PC-9 (cell line): ENCODE measurements around the gene MADD. TPM values are rescaled to one million over a fixed set of nuclear protein-coding genes. Genes with fewer than 3 reads are reported as not detected.

Experiments
- BruUV-seq: library from RNA; stranded (reverse); fragments of 400-500 nt; replicated peaks from 2 replicates; lab custom pipeline; 2021; lab: Mats Ljungman, UMichigan
- CTCF ChIA-PET: fragments of 300-600 bp; sonication (Branson Sonifier 250); formaldehyde crosslinking; loops from one replicate; lab custom pipeline; 2022; ENCODE audit warnings: antibody characterized with exemption; lab: Charles Lee
- POLR2A ChIA-PET: fragments of 300-600 bp; sonication (Branson Sonifier 250); formaldehyde crosslinking; loops from one replicate; lab custom pipeline; 2022; ENCODE audit warnings: antibody characterized with exemption; ENCODE audit not compliant: unreplicated experiment; lab: Charles Lee
- DNase-seq, 2 experiments: peaks; one replicate each; pipeline versions ENCODE4 v3.0.0 to v3.0.0-alpha.2; 2015 to 2022; ENCODE audit warnings: mixed read lengths in 1 of 2
- H2AFZ ChIP-seq: fragments of 200-600 bp; sonication (generic); 2 replicates; pipeline ENCODE4 v1.8.1; 2017; ENCODE audit warnings: antibody characterized with exemption
- H3F3A ChIP-seq: fragments of 200-600 bp; sonication (generic); 2 replicates; pipeline ENCODE4 v1.8.1; 2017; ENCODE audit warnings: antibody characterized with exemption, mild to moderate bottlenecking, low read depth; ENCODE audit not compliant: insufficient read depth
- H3K27ac ChIP-seq: fragments of 200-600 bp; sonication (generic); 2 replicates; pipeline ENCODE4 v1.6.1; 2016; ENCODE audit warnings: mixed run types
- H3K27me3 ChIP-seq: fragments of 200-600 bp; sonication (generic); 2 replicates; pipeline ENCODE4 v1.6.1; 2016; ENCODE audit warnings: low read depth, mixed run types; ENCODE audit not compliant: insufficient read depth
- H3K36me3 ChIP-seq: fragments of 200-600 bp; sonication (generic); 2 replicates; pipeline ENCODE4 v1.6.1; 2016; ENCODE audit warnings: low read depth, mixed run types
- H3K4me1 ChIP-seq: fragments of 200-600 bp; sonication (generic); replicated peaks from 2 replicates; pipeline ENCODE4 v1.6.1; 2016; ENCODE audit warnings: mixed run types; ENCODE audit not compliant: insufficient read depth
- H3K4me2 ChIP-seq: fragments of 200-600 bp; sonication (generic); 2 replicates; pipeline ENCODE4 v1.6.1; 2017; ENCODE audit warnings: mixed run types
- H3K4me3 ChIP-seq: fragments of 200-600 bp; sonication (generic); 2 replicates; pipeline ENCODE4 v1.6.1; 2016; ENCODE audit warnings: mixed run types
- H3K79me2 ChIP-seq: fragments of 200-600 bp; sonication (generic); 2 replicates; pipeline ENCODE4 v1.6.1; 2017; ENCODE audit warnings: low read depth, mixed run types
- H3K9me2 ChIP-seq: fragments of 200-600 bp; sonication (generic); 2 replicates; pipeline ENCODE4 v1.8.1; 2017; ENCODE audit warnings: mild to moderate bottlenecking; ENCODE audit not compliant: insufficient read depth
- H3K9me3 ChIP-seq: fragments of 200-600 bp; sonication (generic); 2 replicates; pipeline ENCODE4 v1.8.1; 2016; ENCODE audit warnings: low read depth; ENCODE audit not compliant: insufficient read depth
- H4K20me1 ChIP-seq: fragments of 200-600 bp; sonication (generic); 2 replicates; pipeline ENCODE4 v1.8.1; 2017; ENCODE audit not compliant: insufficient read depth
- EZH2 ChIP-seq: fragments of 200-600 bp; sonication (generic); IDR thresholded peaks from 2 replicates; pipeline ENCODE4 v1.8.0; 2017; ENCODE audit warnings: antibody characterized with exemption, low read depth
- intact Hi-C: fragments of 100-400 bp; cut with micrococcal nuclease; formaldehyde crosslinking; loops from one replicate; pipeline ENCODE4 v1.10.0; 2022; ENCODE audit not compliant: unreplicated experiment
- total RNA-seq: library from RNA; stranded (reverse); gene quantifications from 2 replicates; pipeline ENCODE4 v1.2.3, GENCODE V29; 2021
- TF ChIP-seq, protein P1 (sequence below): fragments of 200-600 bp; sonication (generic); conservative IDR thresholded peaks from 2 replicates; pipeline ENCODE4 v1.6.1; 2017; ENCODE audit warnings: mixed run types, antibody characterized with exemption, mild to moderate bottlenecking, moderate library complexity

The MADD gene
- total RNA-seq, 1 experiment from 2014 or later, result 65.9 TPM

DNA sequence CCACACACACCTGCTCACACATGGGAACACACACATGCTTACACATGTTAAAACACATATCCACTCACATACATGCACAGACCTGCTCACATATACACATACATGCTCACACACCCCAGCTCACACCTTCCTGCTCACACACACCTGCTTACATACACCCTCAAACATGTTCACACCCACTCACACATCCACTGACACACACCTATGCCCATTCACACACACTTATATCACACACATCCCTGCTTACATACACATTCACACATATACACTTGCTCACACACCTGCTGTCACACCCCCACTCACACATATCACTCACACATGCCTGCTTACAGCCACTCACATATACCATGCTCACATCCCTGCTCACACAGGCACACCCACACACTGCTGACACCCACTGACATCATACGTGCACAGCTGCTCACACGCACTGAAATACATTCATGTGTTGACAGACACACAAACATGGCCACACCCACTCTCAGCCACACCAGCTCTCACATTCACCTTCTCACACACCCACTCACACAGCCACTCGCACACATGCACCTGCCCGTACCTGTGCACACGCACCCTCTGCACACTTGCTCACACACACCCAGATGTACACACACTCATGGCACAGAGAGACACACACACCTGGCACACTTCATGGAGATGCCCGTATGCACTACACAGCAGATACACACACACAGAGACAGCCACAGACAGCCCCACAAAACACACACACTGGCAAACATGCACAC is 88.2 kb downstream of the MADD start:
- BruUV-seq, result no TSS peak
- Histone ChIP-seq H4K20me1 (no peaks in the 10 kb centered on the region), H3K9me2 (no peaks in the 10 kb centered on the region), H3K4me2 (no peak overlapping the region), H3K27me3 (no peaks in the 10 kb centered on the region), H3K4me1 (no peaks in the 10 kb centered on the region), H3K36me3 (no peaks in the 10 kb centered on the region), H3K4me3 (no peak overlapping the region), H3K79me2 (no peaks in the 10 kb centered on the region), H3F3A (peaks cover 28% of the 10 kb centered on the region; the same call in 1 of the 2 replicates), H3K9me3 (no peaks in the 10 kb centered on the region), H2AFZ (no peak overlapping the region), H3K27ac (no peak overlapping the region)
- no peak for TF ChIP-seq EZH2
- TF ChIP-seq, protein P1, sequence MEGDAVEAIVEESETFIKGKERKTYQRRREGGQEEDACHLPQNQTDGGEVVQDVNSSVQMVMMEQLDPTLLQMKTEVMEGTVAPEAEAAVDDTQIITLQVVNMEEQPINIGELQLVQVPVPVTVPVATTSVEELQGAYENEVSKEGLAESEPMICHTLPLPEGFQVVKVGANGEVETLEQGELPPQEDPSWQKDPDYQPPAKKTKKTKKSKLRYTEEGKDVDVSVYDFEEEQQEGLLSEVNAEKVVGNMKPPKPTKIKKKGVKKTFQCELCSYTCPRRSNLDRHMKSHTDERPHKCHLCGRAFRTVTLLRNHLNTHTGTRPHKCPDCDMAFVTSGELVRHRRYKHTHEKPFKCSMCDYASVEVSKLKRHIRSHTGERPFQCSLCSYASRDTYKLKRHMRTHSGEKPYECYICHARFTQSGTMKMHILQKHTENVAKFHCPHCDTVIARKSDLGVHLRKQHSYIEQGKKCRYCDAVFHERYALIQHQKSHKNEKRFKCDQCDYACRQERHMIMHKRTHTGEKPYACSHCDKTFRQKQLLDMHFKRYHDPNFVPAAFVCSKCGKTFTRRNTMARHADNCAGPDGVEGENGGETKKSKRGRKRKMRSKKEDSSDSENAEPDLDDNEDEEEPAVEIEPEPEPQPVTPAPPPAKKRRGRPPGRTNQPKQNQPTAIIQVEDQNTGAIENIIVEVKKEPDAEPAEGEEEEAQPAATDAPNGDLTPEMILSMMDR, result no peak
- peak in 1 of 2 experiments; percentile 26 for DNase-seq
- ChIA-PET CTCF (no interaction called here), POLR2A (interaction anchor here (0.6 kb wide), 1 partner anchor 1407 kb away, joined by 7 read pairs; no protein-coding TSS in a partner anchor)
- intact Hi-C loops, result loop anchor here (5.0 kb wide), 3 partner anchors 531 to 991 kb away; partner anchors contain the start of gene MDK

- ChIA-PET CTCF (no interaction called here), POLR2A (no interaction called here)
- H3F3A ChIP-seq, result peaks cover 28% of the 10 kb centered on the region; the same call in 1 of the 2 replicates
- TF ChIP-seq EZH2, result no peak
- TF ChIP-seq, protein P1, result no peak
- no TSS peak for BruUV-seq
- no peaks in the 10 kb centered on the region for H3K9me3 ChIP-seq
- H3K36me3 ChIP-seq, result no peaks in the 10 kb centered on the region
- H3K9me2 ChIP-seq, result no peaks in the 10 kb centered on the region
- H3K27me3 ChIP-seq, result no peaks in the 10 kb centered on the region
- H3K27ac ChIP-seq, result no peak overlapping the region
- DNase-seq, result peak in 1 of 2 experiments; percentile 13
- H3K4me3 ChIP-seq, result no peak overlapping the region
- H4K20me1 ChIP-seq, result no peaks in the 10 kb centered on the region
- H3K79me2 ChIP-seq, result no peaks in the 10 kb centered on the region
- intact Hi-C loops, result loop anchor here (5.0 kb wide), 3 partner anchors 531 to 991 kb away; partner anchors contain the start of gene MDK
- no peak overlapping the region for H3K4me2 ChIP-seq
- no peaks in the 10 kb centered on the region for H3K4me1 ChIP-seq
- H2AFZ ChIP-seq, result no peak overlapping the region
Observed at GRCh38 chr11:47358731-47359051, 88.8 kb downstream of the MADD start.

DNA sequence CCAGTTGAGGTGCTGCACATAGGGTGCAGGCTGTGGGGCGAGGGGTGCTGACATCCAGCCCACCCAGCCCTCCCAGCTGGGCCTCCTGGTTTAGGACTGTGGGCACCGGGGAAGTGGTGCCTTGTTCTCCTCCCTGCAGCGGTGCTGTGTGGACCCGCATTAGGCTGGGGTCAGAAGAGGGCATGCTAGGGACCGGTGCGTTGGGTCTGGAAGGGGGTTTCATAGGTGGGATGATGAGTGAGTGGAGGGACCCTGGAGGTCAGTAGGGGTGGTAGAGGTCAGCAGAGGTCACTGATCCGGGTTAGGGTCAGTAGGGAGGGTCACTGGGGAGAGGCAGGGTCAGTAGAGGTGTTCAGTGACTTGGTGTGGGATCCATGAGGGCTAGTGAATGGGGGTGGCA is 89.2 kb downstream of the MADD start:
- Histone ChIP-seq H3K36me3 (no peaks in the 10 kb centered on the region), H4K20me1 (no peaks in the 10 kb centered on the region), H3F3A (peaks cover 28% of the 10 kb centered on the region; the same call in 1 of the 2 replicates), H3K4me3 (no peak overlapping the region), H3K9me2 (no peaks in the 10 kb centered on the region), H3K9me3 (no peaks in the 10 kb centered on the region), H3K27ac (no peak overlapping the region), H3K79me2 (no peaks in the 10 kb centered on the region), H3K4me1 (no peaks in the 10 kb centered on the region), H2AFZ (no peak overlapping the region), H3K27me3 (no peaks in the 10 kb centered on the region), H3K4me2 (no peak overlapping the region)
- ChIA-PET CTCF (no interaction called here), POLR2A (interaction anchor here (0.5 kb wide), 1 partner anchor 49 kb away, joined by 3 read pairs; the partner anchor contains the start of gene SLC39A13)
- no TSS peak for BruUV-seq
- TF ChIP-seq, protein P1, result no peak
- TF ChIP-seq EZH2, result no peak
- intact Hi-C loops, result loop anchor here (5.0 kb wide), 3 partner anchors 532 to 992 kb away; partner anchors contain the start of gene MDK
- DNase-seq, result peak in 1 of 2 experiments; percentile 15
